Body of pancreas (tissue), 4 donors: Measurements from ENCODE around the gene FLOT1. TPM values are rescaled to one million over a fixed set of nuclear protein-coding genes. Genes with fewer than 3 reads are reported as not detected.

Experiments
- ATAC-seq: fragments of 150-250 bp; one replicate; pipeline ENCODE4 v1.9.1; 2016
- DNase-seq, 4 donors: peaks; one replicate each; pipeline ENCODE4 v3.0.0-alpha.2; 2019
- H3K27ac ChIP-seq, 4 donors: fragments of 200-600 bp; sonication (generic); 1 replicate in 3 of 4; 2 replicates in 1 of 4; pipeline versions ENCODE4 v1.5.1 to v1.6.1; 2016 to 2019; ENCODE audit warnings: mild to moderate bottlenecking in 1 of 4, mixed read lengths in 1 of 4, moderate library complexity in 1 of 4
- H3K27me3 ChIP-seq, 2 donors: fragments of 200-600 bp; sonication (generic); one replicate each; pipeline ENCODE4 v1.6.0; 2016; ENCODE audit warnings: mild to moderate bottlenecking in 1 of 2
- H3K36me3 ChIP-seq, 2 donors: fragments of 200-600 bp; sonication (generic); replicated peaks in 1 of 2; 2 replicates each; pipeline ENCODE4 v1.5.1; 2016; ENCODE audit warnings: low read depth in 2 of 2; ENCODE audit not compliant: insufficient read depth in 1 of 2
- H3K4me1 ChIP-seq: fragments of 200-600 bp; sonication (generic); one replicate; pipeline ENCODE4 v1.6.0; 2016
- H3K4me3 ChIP-seq, 2 donors: fragments of 200-600 bp; sonication (generic); 1 replicate in 1 of 2; 2 replicates in 1 of 2; pipeline ENCODE4 v1.5.1; 2016 to 2019
- H3K9me3 ChIP-seq, 3 donors: fragments of 200-600 bp; sonication (generic); 1 replicate in 2 of 3; 2 replicates in 1 of 3; pipeline ENCODE4 v1.5.1; 2016
- POLR2A ChIP-seq, 3 donors: fragments of 450-650 bp; IDR thresholded peaks; one replicate each; pipeline ENCODE4 v1.6.1; 2016; ENCODE audit warnings: antibody characterized with exemption in 3 of 3, mild to moderate bottlenecking in 2 of 3
- WGBS, 2 donors: methylation state at CpG; one replicate each; pipeline ENCODE4 v1.1.5; 2017; 5-methylcytosine and 5-hydroxymethylcytosine counted together
- intact Hi-C: fragments of 100-400 bp; cut with DNase I; formaldehyde crosslinking; loops from one replicate; pipeline ENCODE4 v1.15.1; 2023
- total RNA-seq, 2 donors: library from RNA; depleted of rRNA; stranded (reverse); fragments of >200 nt; gene quantifications; one replicate each; pipeline ENCODE4 v1.1.0, GENCODE V29; 2016
- TF ChIP-seq, protein P1 (sequence below), 7 experiments: fragments of 450-650 bp in 4 of 7; fragments of 200-600 bp in 3 of 7; sonication (generic) in 3 of 7; IDR thresholded peaks; one replicate each; pipeline ENCODE4 v1.5.1; 2016 to 2019; ENCODE audit warnings: antibody characterized with exemption in 7 of 7

FLOT1 gene
- total RNA-seq, 2 donors from 2014 or later, result 70.0 to 82.4 TPM

DNA sequence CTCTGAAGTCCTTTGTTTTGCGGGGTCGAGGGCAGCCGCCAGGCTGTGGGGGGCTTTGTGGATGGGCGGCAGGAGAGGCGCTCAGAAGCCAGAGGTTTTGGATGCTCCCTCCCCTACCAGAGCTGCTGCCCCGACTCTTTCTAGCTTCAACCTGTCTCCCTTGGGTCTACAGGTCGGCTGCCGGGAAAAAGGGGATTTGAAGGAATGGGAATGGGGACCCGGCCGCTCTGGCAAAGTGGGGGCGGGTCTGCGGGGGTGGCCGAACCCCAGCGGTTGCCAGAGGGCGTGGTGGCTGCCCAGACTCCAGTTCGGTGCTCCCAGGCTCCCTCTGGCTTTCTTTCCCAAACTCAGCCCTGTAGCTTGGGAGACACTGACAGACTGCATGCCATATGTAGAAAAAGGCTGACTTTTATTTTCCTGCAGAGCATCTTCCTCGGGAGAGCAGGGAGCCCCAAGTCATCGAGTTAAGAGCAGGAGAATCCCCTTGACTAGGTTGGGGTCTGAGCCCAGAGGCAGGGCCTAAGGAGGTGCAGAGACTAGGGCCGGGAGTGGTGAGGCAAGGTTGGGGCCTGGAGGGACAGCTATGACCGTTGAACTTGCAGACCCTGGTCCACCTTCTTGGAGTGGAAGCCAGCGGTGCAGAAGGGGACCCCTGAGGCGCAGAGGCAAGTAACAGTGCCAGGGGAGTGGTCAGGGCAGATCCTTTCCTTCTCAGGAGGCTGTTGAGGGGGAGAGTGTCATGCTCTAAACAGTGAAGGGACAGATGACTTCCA lies 54.6 kb downstream of the FLOT1 start:
- H3K4me3 ChIP-seq, result peak overlapping the region; percentile 53 to 68
- peaks cover 69% of the 10 kb centered on the region for H3K4me1 ChIP-seq
- no peaks in the 10 kb centered on the region for H3K9me3 ChIP-seq
- ATAC-seq (no peak), DNase-seq (no peak)
- H3K27me3 ChIP-seq, result no peaks in the 10 kb centered on the region
- peak in 1 of 3 donors; percentile 20 for TF ChIP-seq POLR2A (IDR thresholded peaks at IDR 0.05)
- TF ChIP-seq, protein P1, sequence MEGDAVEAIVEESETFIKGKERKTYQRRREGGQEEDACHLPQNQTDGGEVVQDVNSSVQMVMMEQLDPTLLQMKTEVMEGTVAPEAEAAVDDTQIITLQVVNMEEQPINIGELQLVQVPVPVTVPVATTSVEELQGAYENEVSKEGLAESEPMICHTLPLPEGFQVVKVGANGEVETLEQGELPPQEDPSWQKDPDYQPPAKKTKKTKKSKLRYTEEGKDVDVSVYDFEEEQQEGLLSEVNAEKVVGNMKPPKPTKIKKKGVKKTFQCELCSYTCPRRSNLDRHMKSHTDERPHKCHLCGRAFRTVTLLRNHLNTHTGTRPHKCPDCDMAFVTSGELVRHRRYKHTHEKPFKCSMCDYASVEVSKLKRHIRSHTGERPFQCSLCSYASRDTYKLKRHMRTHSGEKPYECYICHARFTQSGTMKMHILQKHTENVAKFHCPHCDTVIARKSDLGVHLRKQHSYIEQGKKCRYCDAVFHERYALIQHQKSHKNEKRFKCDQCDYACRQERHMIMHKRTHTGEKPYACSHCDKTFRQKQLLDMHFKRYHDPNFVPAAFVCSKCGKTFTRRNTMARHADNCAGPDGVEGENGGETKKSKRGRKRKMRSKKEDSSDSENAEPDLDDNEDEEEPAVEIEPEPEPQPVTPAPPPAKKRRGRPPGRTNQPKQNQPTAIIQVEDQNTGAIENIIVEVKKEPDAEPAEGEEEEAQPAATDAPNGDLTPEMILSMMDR (IDR thresholded peaks at IDR 0.05), result no peak
- intact Hi-C loops, result no loop called here
- no peaks in the 10 kb centered on the region for H3K36me3 ChIP-seq
- H3K27ac ChIP-seq, result peak overlapping the region; percentile 79 to 98 (median 92)
- WGBS, 2 donors, result 15 to 18% methylated on average over 15 to 22 of the region's 22 CpGs

GRCh38 chr6:30686908-30687658 lies 55.4 kb downstream of the FLOT1 start:
- peak; percentile 78 to 92 (median 86) for DNase-seq
- no peaks in the 10 kb centered on the region for H3K9me3 ChIP-seq
- H3K27ac ChIP-seq, result peak overlapping the region; percentile 79 to 98 (median 92)
- WGBS, 2 donors, result 0 to 1% methylated on average over 34 to 51 of the region's 52 CpGs
- TF ChIP-seq, protein P1 (IDR thresholded peaks at IDR 0.05), result no peak
- TF ChIP-seq POLR2A (IDR thresholded peaks at IDR 0.05), result peak; percentile 51 to 59 (median 57)
- peak overlapping the region; percentile 53 to 68 for H3K4me3 ChIP-seq
- H3K4me1 ChIP-seq, result peaks cover 71% of the 10 kb centered on the region
- H3K27me3 ChIP-seq, result no peaks in the 10 kb centered on the region
- intact Hi-C loops, result no loop called here
- peak; percentile 57 for ATAC-seq
- H3K36me3 ChIP-seq, result no peaks in the 10 kb centered on the region

DNA sequence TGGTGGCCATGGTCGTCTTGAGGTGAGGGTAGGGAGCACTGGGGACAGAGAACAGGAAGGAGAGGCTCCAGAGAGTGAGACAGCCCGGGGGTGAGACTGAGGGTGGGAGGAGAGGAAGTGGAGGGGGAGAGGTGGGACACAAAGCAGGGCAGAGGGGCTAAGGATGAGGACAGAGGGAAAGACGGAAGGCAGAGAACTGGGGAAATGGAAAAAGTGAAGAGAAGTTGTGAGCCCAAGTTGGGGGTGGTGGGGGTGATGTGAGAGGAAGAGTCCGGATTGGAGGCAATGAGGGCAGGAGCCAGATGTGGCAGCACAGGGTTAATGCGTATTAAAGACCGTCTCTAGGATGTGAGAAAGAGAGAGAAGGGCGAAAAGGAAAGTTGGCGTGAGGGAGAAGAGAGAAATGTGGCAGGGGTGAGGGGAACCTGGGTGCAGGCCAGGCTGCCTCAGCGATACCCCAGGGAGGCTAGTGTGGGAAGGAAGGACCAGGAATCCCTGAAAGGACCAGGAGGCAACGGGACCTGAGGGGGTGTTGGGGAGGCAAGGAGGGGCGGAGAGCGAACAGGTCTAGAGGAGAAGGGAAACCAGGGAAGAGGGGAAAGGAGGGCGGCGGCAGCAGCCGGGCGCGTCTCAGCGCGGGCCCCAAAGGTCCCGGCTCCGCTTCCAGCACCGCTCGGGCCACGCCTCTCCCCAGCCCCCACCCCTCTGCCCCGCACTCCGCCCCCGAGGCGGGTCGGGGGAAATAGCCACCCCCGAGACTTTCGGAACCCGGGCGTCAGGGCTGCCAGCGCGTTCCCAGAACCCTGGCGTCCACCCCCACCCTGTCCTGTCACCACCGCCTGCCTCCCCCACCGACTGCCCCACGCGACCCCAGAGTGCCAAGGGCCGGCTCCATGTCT lies 56.2 kb downstream of the FLOT1 start, which contains the start of gene PPP1R18:
TSS of gene PPP1R18 (minus strand) at position 637 of the 899 bp plus-strand sequence. CDS start at position 10, 627 bp downstream.
- ATAC-seq, result peak; percentile 40
- Histone ChIP-seq H3K27me3 (no peaks in the 10 kb centered on the region), H3K9me3 (no peaks in the 10 kb centered on the region), H3K36me3 (no peaks in the 10 kb centered on the region), H3K4me1 (peaks cover 74% of the 10 kb centered on the region), H3K27ac (peak within 1 kb of the TSS; percentile 79 to 98 (median 92)), H3K4me3 (peak within 1 kb of the TSS; percentile 53 to 68)
- intact Hi-C loops, result no loop called here
- 4 to 6% methylated on average over 29 to 40 of the region's 41 CpGs for WGBS, 2 donors
- DNase-seq, result peak; percentile 62 to 76 (median 71)
- TF ChIP-seq, protein P1 (IDR thresholded peaks at IDR 0.05), result no peak
- peak in 1 of 3 donors; percentile 68 for TF ChIP-seq POLR2A (IDR thresholded peaks at IDR 0.05)

GRCh38 chr6:30685157-30686008 lies 57.1 kb downstream of the FLOT1 start:
- no peaks in the 10 kb centered on the region for H3K9me3 ChIP-seq
- no peak for TF ChIP-seq POLR2A (IDR thresholded peaks at IDR 0.05)
- TF ChIP-seq, protein P1 (IDR thresholded peaks at IDR 0.05), result no peak
- H3K27ac ChIP-seq, result peak overlapping the region in 3 of 4 donors; percentile 90 to 98 (median 95)
- H3K4me3 ChIP-seq, result peak overlapping the region in 1 of 2 donors; percentile 68
- WGBS, 2 donors, result 55 to 79% methylated on average over 19 to 29 of the region's 29 CpGs
- ATAC-seq (no peak), DNase-seq (no peak)
- no peaks in the 10 kb centered on the region for H3K27me3 ChIP-seq
- intact Hi-C loops, result no loop called here
- H3K4me1 ChIP-seq, result peaks cover 69% of the 10 kb centered on the region
- no peaks in the 10 kb centered on the region for H3K36me3 ChIP-seq
